NCI-H2107 (cell line): Measurements from ENCODE around the gene TBC1D9.

Experiments
- DNase-seq: peaks from one replicate; lab custom pipeline; 2025; lab: John Stamatoyannopoulos, UW

The TBC1D9 gene

DNA sequence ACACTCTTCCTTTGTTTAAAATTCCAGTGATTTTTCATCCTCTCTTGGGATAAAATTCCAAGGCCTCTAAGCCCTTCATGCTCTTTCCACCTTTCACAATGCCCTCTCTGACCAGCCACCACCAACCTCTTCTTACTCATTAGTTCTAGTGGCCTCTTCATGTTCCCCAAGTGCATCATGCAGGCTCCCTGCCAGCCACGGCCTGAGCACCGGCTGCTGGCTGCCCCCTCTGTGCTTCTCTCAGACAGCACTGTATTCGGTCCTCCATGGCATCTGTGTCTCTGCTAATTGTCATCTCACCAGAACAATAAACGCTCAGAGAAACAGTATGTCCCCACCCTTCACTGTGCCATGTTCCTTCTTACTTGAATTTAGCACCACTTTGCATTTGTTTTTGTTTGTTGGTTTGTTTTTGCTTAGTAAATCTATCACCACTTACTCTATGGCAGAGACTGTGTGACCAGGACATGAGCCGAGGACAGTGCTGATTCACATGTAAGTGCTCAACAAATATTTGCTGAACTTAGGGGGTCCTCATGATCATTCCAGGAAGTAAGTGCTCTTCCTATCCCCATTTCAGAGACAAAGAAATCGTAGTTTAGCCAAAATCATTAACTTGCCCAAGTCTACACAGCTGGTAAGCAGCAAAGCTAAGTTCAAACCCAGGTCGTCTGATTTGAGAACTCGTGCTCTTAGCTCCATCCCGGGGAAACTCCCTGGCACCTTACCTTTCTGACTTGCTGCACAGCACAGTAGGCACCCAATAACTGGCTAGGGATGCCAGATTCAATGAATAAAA is 110.4 kb downstream of the TBC1D9 start:
- DNase-seq = no peak

GRCh38 chr4:140645196-140645595 is 111.0 kb downstream of the TBC1D9 start:
- DNase-seq = no peak

DNA sequence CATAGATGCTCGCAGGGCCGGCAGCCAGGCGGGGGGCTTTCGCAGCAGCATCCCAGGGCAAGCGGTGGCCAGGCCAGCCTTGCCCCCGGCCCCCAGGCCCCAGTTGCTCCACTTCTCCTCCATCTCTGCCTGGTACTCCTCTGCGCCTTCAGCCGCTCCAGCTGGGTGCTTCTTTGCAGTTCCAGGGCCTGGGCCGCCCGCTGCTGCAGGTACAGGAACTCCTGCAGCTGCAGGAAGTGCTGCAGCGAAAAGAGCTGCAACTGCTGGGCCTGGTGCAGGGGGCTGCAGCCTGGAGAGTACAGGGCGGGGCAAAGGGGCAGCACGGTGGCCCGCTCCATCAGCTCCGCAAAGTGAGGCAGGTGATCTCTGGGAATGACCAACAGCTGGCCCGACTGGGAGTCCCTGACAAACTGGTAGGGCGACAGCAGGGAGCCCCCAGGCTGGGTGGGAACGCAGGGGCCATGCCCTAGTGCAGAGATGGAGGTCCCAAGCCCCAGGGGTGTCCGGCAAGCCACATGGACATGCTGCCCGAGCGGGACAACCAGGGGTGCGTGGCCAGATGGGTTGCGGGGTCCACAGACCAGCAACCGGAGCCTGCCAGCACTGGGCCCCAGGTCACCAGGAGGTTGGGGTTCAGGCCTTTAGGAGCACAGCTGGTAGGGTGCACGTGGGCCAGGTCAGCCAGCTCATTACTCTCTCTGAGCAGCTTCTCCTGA is 111.6 kb downstream of the TBC1D9 start:
- DNase-seq = no peak

GRCh38 chr4:140643571-140644055 is 112.6 kb downstream of the TBC1D9 start:
- no peak for DNase-seq

- no peak for DNase-seq
Observed at GRCh38 chr4:140642674-140643437, 113.3 kb downstream of the TBC1D9 start.

GRCh38 chr4:140641789-140642439 is 114.3 kb downstream of the TBC1D9 start:
- no peak for DNase-seq

GRCh38 chr4:140641105-140641555 is 115.1 kb downstream of the TBC1D9 start:
- DNase-seq = no peak

- DNase-seq = no peak
Observed at GRCh38 chr4:140640150-140640748, 115.9 kb downstream of the TBC1D9 start.

DNA sequence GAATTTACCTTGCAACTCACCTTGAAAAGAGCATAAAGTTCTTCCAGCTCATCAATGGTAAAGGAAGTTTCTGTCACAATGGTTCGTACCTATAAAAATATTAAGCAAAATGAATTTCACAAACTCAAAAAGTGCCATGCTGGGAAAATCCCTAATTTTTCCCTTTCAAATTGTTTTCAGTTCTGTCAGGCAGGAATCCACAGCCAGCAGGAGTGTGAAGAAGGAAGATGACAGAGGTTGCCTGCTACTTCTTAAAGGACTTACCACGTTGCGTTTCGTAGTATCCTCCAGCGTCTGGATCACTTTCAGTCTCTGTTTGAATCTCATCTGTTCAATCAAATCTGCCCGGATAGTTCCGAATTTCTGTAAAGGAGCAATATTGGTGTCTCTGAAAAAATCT is 117.1 kb downstream of the TBC1D9 start:
- DNase-seq = no peak

- no peak for DNase-seq
Observed at GRCh38 chr4:140637836-140638235, 118.3 kb downstream of the TBC1D9 start.

DNA sequence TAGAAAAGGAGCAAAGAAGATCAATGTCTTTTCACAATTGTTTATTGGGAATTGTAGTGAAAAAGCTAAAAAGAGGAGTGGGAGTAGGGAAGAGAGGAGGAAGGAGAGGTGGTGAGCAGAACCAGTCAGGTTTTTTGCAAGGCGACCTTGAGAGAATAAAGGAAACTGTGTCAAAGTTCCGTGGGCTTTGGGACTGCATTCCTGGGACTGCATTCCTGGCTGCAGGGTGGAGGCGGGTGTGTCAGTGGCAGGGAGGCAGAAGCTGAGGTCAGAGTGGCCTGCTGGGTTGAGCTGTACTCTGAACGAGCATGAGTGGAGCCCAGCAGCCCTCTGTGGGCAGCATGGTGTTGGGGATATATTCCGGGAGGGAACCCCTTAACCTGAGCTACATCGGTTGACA is 120.6 kb downstream of the TBC1D9 start:
- no peak for DNase-seq

DNA sequence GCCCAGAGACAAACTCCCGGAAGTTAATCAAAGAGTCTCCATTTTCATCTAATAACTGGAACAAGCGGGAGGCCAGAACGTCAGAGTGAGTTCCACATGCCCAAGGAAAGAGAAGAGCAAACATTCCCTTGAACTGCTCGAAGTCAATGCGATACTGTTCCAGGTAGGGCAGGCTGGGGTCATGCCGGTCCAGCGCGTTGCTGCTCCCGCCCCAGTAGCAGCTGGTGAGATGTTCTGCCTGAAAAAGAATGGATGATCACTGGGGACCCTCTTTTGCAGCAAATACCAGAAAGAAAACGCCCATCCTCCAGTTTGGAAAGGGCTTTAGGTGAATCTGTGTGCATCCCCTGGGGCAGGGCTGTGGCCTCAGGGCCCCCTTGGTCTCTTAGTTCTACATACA is 122.2 kb downstream of the TBC1D9 start:
- no peak for DNase-seq

GRCh38 chr4:140633124-140633523 is 123.1 kb downstream of the TBC1D9 start:
- DNase-seq = no peak

GRCh38 chr4:140630246-140630645 is 125.9 kb downstream of the TBC1D9 start:
- no peak for DNase-seq

DNA sequence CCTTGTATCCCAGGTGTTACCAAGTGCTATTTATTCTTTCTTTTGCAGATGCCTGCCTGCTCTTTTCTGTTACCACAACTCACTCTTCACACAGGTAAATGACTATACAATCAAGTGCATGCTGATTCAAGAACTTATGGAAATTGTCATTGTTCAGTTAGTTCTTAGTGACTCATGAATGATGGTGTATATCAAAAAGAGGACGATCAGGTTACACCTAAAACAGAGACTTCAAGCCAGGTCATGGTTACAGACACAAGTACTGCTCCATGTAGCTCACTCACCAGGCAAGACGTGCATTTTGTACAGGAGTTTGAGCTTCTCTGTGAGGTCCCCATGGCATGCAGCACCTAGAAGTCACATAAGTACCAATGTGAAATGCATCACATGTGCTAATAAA is 128.2 kb downstream of the TBC1D9 start:
- no peak for DNase-seq

DNA sequence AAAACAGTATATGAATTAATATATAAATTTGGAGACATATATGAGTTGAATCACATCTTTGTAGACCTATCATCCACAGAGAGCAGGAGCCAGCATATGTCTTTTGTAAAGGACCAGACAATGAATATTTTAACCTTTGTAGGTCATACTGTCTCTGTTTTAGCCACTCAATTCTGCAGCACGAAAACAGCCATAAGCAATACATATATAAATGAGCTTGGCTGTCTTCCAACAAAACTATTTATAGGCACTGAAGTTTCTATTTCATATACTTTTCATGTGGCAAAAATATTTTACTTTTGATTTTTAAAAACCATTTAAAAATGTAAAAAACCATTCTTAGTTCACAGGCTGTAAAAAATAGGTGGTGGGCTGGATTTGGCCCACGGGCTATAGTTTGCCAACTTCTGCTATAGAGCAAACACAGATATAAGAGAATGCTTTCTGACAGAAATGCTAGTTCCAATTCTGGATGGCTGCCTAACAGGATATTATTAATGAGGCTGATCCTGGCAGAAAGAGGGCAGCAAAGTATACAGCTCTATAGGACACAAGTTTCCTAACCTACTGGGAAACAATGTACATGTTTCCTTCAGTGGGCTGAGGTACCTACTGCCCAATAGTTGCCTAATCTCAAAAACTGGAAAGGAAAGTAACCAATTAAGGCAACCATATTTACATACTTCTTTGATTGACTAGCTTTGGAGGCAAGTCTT is 129.4 kb downstream of the TBC1D9 start:
- no peak for DNase-seq

DNA sequence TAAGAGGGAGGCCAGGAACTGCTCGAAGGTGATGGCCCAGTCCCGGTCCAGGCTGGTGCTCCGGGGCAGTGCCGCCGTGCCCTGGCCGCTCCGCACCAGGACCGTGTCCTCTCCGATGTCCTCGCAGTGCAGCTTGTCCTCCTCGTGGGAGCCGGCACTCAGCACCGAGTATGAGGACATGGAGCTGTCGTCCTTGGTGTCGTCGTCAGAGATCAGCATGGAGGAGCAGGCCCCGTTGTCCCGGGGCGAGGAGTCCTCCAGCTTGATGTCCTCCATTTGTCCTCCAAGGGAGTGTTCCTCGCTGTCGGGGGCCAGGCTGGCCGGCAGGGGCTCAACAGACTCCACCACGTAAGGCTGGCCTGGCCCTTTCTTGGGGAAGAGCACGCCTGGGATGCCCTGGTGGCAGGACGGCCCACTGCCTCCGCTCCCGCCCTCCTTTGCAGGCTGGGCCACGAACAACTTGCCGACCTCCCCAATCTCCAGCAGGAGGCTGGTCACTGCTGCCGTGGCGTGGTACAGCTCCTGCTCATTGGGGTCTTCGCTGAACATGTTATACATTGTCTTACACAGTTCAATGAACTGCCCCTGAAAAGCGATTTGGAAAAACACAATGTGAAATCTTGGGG is 133.7 kb downstream of the TBC1D9 start:
- DNase-seq = no peak

DNA sequence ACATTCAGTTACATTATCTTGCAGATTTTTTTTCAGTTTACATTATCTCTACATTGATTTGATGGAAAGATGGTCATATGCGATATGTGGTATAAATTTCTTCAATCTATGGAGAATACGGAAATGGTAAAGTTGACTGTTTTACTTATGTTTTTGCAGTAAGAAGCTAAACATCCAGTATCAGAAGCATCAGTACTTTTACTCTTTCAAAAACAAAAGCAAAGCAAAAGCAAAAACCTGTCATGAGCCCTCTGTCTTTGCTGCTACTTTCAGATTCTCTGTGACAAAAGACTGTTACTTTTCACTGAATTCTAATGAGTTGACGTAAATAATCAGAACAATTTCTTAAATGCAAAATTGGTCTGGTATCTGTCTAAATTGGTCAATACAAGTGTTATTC is 135.0 kb downstream of the TBC1D9 start:
- no peak for DNase-seq

- no peak for DNase-seq
Observed at GRCh38 chr4:140617499-140618248, 138.5 kb downstream of the TBC1D9 start.

DNA sequence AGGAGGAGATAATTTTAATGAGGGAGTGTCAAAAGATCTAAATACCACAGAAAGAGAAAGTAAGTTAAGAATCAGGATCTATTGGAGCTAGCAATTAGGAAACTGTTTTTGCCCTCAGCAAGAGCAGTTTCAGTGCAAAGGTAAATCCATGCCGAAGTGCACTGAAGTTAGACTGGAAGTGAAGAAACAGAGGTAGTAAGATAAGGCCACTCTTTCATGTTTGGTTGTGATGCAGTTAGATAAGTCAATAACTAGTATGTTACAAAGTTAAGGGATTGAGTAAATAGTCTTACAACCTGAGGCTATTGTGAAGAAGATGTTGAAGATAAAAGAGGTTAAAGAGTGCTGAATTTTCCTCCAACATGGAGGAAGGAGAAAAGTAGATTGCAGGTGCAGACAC is 140.7 kb downstream of the TBC1D9 start:
- DNase-seq = no peak
